Daoy (cell line): ENCODE measurements around the gene CPS1. TPM values are rescaled to one million over a fixed set of nuclear protein-coding genes. Genes with fewer than 3 reads are reported as not detected.

Experiments
- DNase-seq: peaks from one replicate; pipeline ENCODE4 v3.0.0-alpha.2; 2015; ENCODE audit warnings: low read depth
- total RNA-seq: library from RNA; depleted of rRNA; stranded (reverse); fragments of >200 nt; shearing (Covaris generic); gene quantifications from 2 replicates; pipeline ENCODE4 v1.2.3, GENCODE V29; 2014

The CPS1 gene
- total RNA-seq, 1 experiment from 2014 or later, result 11.7 TPM

GRCh38 chr2:210546424-210547208 lies 9.8 kb upstream of the CPS1 start:
- DNase-seq, result no peak

DNA sequence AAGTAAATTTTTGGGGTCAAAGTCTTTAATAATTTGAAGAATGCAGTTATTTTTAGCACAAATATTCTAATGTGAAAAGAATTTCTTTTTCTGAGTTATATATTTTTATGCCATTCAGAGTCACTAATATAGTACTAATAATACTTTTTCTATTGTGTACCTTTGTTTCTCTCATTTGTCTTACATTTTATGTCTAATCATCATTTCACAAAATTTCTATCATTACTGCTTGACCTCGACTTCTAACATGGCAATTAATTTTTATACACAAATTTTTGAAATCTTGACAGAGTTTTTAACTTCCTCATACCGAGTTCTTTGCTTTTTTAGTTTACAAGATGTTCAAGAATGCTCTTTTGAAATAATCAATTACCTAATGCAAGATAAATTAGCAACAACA lies 8.4 kb upstream of the CPS1 start:
- no peak for DNase-seq

DNA sequence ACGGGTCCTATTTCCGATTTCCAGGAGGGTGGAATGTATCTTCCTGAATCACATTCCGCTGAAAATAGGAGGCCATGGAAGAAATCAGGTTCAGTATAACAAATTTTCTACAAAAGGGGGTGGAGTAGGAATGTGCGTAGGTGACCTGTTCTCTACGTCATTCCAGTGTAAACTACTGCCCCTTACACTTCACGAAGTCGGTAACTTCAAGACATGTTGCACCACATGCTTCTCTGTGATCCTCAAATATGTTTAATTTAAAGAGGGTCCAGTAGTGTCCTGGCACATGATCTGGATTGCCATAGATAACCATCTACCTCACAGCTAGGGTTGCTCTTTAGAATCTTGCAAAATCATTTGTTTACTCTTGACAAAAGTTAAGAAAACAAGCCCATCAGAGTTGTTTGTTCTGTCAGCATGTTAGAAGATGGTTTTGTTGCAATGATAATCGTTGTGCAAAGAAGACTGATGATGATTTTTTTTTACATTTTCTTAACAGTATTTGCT lies 7.5 kb upstream of the CPS1 start:
- no peak for DNase-seq

- DNase-seq, result no peak
These were observed 5.4 kb upstream of the CPS1 start for GRCh38 chr2:210551001-210551400.

DNA sequence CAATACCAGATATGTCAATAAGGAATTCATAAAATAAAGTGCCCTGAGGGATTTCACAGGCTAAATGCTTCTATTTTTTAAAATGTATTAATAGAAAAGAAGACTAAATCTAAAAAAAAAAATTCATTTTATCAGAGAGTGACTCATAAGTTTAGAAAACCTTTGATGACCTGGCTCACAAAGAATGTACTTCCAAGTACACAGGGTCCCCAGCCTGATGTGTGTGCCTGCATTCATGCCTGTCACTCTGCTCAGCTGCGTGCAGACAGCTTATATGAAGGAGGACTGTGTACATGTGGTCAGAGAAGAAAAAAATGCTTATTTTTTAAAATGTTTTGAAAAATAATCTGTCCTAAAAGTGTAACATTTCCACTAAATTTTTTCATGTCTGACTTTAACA lies 3.0 kb upstream of the CPS1 start:
- peak; percentile 59 for DNase-seq

DNA sequence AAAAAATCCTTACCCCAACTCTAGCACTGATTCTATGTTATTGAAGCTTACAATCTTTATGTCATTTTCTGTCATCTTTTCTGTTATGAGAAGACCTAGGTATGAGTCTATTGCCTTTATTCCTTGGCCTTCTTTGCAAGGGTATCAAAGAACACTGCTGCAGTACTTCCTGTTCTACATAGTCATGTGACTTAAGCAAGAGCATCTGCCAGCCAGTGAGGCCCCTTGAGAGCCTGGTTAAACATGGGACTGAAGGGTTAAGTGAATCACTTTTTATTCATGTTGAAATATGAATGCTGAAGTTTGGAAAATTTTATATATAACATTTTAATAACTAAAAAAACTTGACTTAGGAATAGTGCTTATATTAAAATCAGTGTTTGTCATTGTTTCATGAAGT lies 844 bp upstream of the CPS1 start:
- no peak for DNase-seq

- DNase-seq, result no peak
These were observed 1.3 kb downstream of the CPS1 start for GRCh38 chr2:210557721-210558120.

- DNase-seq, result peak; percentile 1
These were observed 2.3 kb downstream of the CPS1 start for GRCh38 chr2:210558708-210559107.

DNA sequence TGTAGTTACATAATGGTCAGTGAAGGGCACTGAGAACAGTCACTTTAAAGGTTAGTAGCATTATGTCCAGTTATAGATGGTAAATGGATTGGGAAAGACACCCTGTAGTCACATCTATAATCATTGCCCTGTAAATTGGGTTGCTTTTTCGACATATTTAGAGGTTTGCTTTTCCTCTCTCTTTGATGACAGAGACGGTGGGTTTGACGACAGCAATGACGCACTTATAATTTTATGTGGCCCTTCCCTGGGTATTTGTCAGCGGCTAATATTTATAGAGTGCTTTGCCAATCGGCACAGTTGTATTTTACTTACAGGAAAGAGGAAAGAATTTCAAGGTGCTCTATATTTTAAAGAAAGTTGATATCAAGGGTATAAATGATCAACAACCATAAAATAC lies 2.8 kb downstream of the CPS1 start:
- DNase-seq, result no peak

DNA sequence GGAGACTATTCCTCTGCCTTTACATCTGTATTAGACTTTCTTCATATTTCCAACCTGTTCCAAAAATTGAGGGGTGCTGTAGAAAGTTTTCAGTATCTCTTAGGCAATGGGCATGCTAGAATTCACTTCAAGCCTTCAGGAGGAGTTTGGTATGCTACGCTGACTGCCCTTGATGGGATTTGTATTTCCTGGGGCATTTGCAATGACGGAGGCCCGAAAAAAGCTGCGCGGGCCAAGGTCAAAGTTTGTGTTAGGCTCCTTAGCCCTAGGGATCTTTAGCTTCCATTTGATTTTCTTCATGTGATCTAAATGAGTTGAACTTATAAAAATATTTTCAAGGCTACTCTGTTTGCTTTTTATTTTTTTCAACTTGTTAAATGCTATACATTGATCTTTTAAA lies 5.1 kb downstream of the CPS1 start:
- DNase-seq, result no peak

DNA sequence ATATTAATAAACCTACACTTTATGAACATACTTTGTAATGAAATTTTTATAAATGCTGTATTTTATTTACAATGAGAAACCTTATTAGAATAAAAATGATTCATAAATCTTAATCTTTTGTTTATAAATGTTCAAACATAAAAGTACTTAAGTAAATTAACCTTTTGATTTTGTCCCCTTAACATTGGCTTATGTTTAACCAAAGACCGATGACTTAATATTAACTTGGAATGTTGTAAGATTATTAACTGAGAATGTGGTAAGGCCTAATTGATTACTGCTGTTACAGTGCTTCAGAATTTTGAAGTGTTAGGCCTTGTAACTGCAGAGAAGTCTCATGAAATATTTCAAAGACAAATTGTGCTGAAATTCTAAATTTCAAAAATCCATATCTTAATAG lies 5.7 kb downstream of the CPS1 start:
- DNase-seq, result no peak

GRCh38 chr2:210562502-210563080 lies 6.2 kb downstream of the CPS1 start:
- no peak for DNase-seq

- DNase-seq, result no peak
These were observed 10.9 kb downstream of the CPS1 start for GRCh38 chr2:210567279-210567678.

DNA sequence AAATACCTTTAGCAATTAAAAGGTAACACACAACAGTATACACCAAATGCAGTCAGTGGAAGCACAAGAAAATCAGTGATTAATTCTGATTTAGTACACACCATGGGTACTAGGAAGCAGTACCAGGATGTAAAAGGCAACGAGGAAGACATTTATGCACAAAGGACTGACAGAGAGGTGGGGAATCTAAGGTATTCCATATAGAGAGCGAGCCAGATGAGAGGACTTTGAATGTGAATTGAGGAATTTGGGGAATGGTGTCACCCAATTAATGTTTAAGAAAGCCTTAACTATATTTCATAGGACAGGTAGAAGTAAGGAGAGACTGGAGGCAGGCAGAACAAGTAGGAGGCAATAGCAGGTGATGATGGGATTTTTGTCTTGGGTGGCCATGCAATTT lies 11.7 kb downstream of the CPS1 start:
- DNase-seq, result no peak

- DNase-seq, result peak; percentile 21
These were observed 21.1 kb downstream of the CPS1 start for GRCh38 chr2:210577263-210578071.

GRCh38 chr2:210584834-210585233 lies 28.4 kb downstream of the CPS1 start:
- peak; percentile 13 for DNase-seq

DNA sequence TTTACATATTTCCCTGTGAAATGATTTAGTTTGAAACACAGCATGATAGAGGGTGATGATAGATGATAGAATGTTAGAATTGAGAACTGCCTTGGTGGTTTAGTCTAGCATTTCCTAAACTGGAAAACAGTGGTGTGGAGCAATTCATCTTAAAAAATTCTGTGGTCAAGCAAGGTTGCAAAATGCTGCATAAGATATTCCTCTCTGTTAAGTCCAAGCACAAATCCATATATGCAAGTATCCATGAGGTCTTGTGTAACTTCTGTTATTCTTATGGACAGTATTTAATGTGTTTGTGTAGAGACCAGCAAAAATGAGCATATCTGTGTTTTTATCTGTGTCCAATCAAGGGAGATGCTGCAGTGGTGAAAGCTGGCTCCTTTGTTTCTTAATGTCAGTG lies 30.0 kb downstream of the CPS1 start:
- no peak for DNase-seq

DNA sequence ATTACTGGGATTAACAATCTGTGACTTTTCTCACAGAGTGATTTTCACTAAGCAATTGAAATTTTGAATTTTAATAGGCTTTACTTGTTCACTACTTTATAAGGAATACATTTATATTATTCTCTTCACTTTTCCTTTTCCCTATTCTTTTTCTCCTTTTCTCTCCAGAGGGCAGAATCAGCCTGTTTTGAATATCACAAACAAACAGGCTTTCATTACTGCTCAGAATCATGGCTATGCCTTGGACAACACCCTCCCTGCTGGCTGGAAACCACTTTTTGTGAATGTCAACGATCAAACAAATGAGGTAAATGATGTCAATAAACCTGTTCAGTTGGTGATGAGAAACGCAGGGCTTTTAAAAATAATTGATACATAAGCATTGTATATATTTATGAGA lies 35.3 kb downstream of the CPS1 start:
- DNase-seq, result no peak

- no peak for DNase-seq
These were observed 36.3 kb downstream of the CPS1 start for GRCh38 chr2:210592726-210593125.

DNA sequence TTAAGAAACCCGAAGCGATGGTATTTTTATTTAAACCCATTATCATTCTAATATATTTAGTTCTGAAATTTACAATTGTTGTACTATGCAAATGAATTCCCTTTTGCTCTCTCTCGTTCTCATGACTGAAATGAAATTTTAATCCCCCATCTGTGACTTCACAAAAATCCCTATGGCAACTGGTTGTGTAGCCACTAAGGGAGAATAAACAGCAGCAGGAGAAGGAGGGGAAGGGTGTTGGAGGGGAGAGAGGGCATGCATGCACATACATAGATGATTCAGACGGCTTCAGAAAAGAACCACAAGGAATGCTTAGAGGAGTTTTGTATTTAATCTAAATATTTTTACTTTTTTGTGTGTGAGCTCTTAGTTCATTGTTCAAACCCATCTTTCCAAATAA lies 36.8 kb downstream of the CPS1 start:
- peak; percentile 3 for DNase-seq

DNA sequence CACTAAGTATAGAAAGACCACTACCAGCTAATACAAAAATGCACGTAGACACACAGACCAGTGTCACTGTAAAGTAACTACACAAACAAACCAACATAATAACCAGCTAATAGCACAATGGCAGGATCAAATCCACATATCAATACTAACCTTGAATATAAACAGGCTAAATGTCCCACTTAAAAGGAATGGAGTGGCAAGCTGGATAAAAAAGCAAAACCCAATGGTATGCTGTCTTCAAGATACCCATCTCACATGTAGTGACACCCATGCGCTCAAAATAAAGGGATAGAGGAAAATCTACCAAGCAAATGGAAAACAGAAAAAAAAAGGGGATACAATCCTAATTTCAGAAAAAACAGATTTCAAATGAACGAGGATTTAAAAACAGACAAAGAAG lies 41.8 kb downstream of the CPS1 start:
- DNase-seq, result no peak

DNA sequence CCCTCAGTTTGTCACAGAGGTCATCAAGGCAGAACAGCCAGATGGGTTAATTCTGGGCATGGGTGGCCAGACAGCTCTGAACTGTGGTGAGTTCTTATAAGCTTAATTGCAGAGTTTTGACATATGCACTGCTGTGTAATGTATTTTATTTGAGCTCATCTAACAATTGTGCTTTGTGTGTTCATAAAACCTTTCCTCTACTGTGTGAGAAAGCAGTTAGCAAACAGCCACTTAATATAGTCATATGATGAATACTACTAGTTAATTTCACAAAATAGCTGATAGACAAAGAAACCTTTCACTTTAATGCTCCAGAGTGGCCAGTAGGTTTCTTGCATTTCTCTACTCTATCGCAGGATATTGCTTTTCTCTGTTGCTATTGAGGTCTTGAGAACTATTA lies 43.1 kb downstream of the CPS1 start:
- DNase-seq, result no peak

- no peak for DNase-seq
These were observed 48.3 kb downstream of the CPS1 start for GRCh38 chr2:210604666-210605065.
